ENCODE results near the gene SRGN. TPM values are rescaled to one million over a fixed set of nuclear protein-coding genes. Genes with fewer than 3 reads are reported as not detected.
A peak's percentile ranks its signal among the peaks of the same experiment; 100 is the strongest.

SRGN gene
- total RNA-seq, 4 donors from 2014 or later, result 30.7 to 140 (median 40.3) TPM

- Histone ChIP-seq H3K27ac (peak overlapping the region; percentile 76 to 90 (median 83)), H3K9me3 (no peaks in the 10 kb centered on the region), H3K27me3 (no peaks in the 10 kb centered on the region), H3K4me1 (peaks cover 5 to 13% of the 10 kb centered on the region in 2 donors), H3K36me3 (no peaks in the 10 kb centered on the region), H3K4me3 (replicated peaks in 1 of 3) (no peak overlapping the region)
- TF ChIP-seq, protein P1, sequence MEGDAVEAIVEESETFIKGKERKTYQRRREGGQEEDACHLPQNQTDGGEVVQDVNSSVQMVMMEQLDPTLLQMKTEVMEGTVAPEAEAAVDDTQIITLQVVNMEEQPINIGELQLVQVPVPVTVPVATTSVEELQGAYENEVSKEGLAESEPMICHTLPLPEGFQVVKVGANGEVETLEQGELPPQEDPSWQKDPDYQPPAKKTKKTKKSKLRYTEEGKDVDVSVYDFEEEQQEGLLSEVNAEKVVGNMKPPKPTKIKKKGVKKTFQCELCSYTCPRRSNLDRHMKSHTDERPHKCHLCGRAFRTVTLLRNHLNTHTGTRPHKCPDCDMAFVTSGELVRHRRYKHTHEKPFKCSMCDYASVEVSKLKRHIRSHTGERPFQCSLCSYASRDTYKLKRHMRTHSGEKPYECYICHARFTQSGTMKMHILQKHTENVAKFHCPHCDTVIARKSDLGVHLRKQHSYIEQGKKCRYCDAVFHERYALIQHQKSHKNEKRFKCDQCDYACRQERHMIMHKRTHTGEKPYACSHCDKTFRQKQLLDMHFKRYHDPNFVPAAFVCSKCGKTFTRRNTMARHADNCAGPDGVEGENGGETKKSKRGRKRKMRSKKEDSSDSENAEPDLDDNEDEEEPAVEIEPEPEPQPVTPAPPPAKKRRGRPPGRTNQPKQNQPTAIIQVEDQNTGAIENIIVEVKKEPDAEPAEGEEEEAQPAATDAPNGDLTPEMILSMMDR (IDR thresholded peaks at IDR 0.05), result no peak
- no peak for TF ChIP-seq POLR2A (IDR thresholded peaks at IDR 0.05)
- DNase-seq, result peak in 1 of 2 donors; percentile 7
- 40 to 43% methylated on average over 20 of the region's 20 CpGs for WGBS, 2 donors
- intact Hi-C loops (cut with DNase I), result no loop called here
These were observed 26.4 kb upstream of the SRGN start for GRCh38 chr10:69061305-69062161.

DNA sequence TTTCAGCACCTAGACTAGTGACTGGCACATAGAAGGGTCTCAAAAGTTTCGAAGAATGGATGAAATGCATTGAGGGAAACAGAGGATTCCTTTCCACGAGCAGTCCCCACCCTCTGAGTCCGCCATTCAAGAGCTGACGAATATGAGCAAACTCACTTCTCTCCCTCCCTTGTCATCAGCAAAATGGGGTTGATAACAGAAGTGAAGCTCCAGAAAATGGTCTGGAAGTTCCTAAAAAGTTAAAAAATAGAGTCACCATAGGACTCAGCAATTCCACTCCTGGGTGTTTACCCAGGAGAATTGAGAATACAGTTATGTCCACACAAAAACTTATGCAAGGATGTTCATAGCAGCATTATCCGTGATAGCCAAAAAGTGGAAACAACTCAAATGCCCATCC, 25.0 kb upstream of the SRGN start:
- no peak for TF ChIP-seq POLR2A (IDR thresholded peaks at IDR 0.05)
- TF ChIP-seq, protein P1 (IDR thresholded peaks at IDR 0.05), result no peak
- Histone ChIP-seq H3K36me3 (no peaks in the 10 kb centered on the region), H3K27ac (no peak overlapping the region), H3K4me3 (replicated peaks in 1 of 3) (no peak overlapping the region), H3K9me3 (no peaks in the 10 kb centered on the region), H3K27me3 (no peaks in the 10 kb centered on the region), H3K4me1 (peaks cover 5 to 13% of the 10 kb centered on the region in 2 donors)
- no peak for DNase-seq
- intact Hi-C loops (cut with DNase I), result no loop called here
- 91 to 97% methylated on average over 5 of the region's 5 CpGs for WGBS, 2 donors

DNA sequence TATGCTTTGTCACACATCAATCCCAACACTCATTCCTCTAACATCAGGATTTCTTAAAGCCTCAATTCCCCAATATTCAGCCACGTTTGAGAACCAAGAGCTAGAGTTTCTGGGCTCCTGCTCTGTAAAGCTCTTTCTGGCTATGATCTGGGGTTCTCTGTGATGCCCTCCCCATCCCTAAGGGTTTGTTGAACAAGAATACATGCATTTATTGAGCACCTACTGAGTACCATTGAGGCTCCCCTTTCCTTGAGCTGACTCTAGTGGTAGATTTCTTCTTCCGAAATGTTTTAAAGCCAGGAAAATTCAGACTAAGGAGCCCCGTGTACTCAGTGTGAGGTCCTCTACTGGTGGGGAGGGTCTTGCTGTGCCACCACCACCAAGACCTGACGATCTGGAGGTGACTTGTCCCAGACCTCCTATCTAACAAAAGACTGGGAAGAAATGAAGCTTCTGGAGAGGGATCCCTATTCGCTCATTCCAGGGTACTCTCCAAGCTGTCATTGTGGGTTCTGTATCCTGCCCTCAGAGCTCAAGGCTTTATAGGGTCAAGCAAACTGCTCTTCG, 23.1 kb upstream of the SRGN start:
- Histone ChIP-seq H3K27me3 (no peaks in the 10 kb centered on the region), H3K4me1 (peaks cover 5 to 13% of the 10 kb centered on the region in 2 donors), H3K27ac (peak overlapping the region in 1 of 3 donors; percentile 27), H3K36me3 (no peaks in the 10 kb centered on the region), H3K4me3 (replicated peaks in 1 of 3) (no peak overlapping the region), H3K9me3 (no peaks in the 10 kb centered on the region)
- 90 to 92% methylated on average over 6 of the region's 6 CpGs for WGBS, 2 donors
- DNase-seq, result no peak
- intact Hi-C loops (cut with DNase I), result no loop called here
- no peak for TF ChIP-seq POLR2A (IDR thresholded peaks at IDR 0.05)
- TF ChIP-seq, protein P1 (IDR thresholded peaks at IDR 0.05), result no peak

GRCh38 chr10:69065406-69066361, 22.2 kb upstream of the SRGN start:
- no peak for TF ChIP-seq POLR2A (IDR thresholded peaks at IDR 0.05)
- TF ChIP-seq, protein P1 (IDR thresholded peaks at IDR 0.05), result no peak
- Histone ChIP-seq H3K27ac (peak overlapping the region; percentile 15 to 41 (median 26)), H3K27me3 (no peaks in the 10 kb centered on the region), H3K9me3 (no peaks in the 10 kb centered on the region), H3K4me3 (replicated peaks in 1 of 3) (no peak overlapping the region), H3K4me1 (peaks cover 5 to 13% of the 10 kb centered on the region in 2 donors), H3K36me3 (no peaks in the 10 kb centered on the region)
- 55 to 69% methylated on average over 8 of the region's 8 CpGs for WGBS, 2 donors
- no peak for DNase-seq
- intact Hi-C loops (cut with DNase I), result no loop called here

Data from thyroid gland (tissue), 4 donors.